K562 (cell line): ENCODE data around the gene ACBD6. TPM values are rescaled to one million over a fixed set of nuclear protein-coding genes. Genes with fewer than 3 reads are reported as not detected.

Source experiments
- ARID1B ChIP-seq: fragments of 450-650 bp; IDR thresholded peaks from 2 replicates; pipeline ENCODE4 v1.6.1; 2016; ENCODE audit warnings: antibody characterized with exemption, mild to moderate bottlenecking, inconsistent platforms
- EHMT2 ChIP-seq: fragments of 450-650 bp; IDR thresholded peaks from 2 replicates; pipeline ENCODE4 v1.6.1; 2018; ENCODE audit warnings: antibody characterized with exemption
- FOSL1 ChIP-seq: fragments of 200-800 bp; sonication (Bioruptor generic); conservative IDR thresholded peaks from 2 replicates; pipeline ENCODE4 v1.6.1; 2016; ENCODE audit warnings: missing genetic modification characterization, missing compliant biosample characterization
- GATA2 ChIP-seq: sonication (generic); formaldehyde crosslinking; IDR thresholded peaks from 2 replicates; pipeline ENCODE4 v1.4.0; 2020; ENCODE audit warnings: mild to moderate bottlenecking, missing genetic modification reagents
- GTF2E2 ChIP-seq: fragments of 200-800 bp; sonication (Bioruptor generic); IDR thresholded peaks from 2 replicates; pipeline ENCODE4 v1.6.1; 2016; ENCODE audit warnings: missing genetic modification characterization, missing compliant biosample characterization
- HDAC1 ChIP-seq, 2 experiments: fragments of 450-650 bp; IDR thresholded peaks; 2 replicates each; pipeline ENCODE4 v1.6.1; 2016 to 2017; ENCODE audit warnings: inconsistent platforms in 1 of 2, mild to moderate bottlenecking in 1 of 2, moderate library complexity in 1 of 2
- JUNB ChIP-seq: fragments of 450-650 bp; formaldehyde crosslinking; conservative IDR thresholded peaks from 2 replicates; pipeline ENCODE4 v1.4.0; 2020; ENCODE audit warnings: mild to moderate bottlenecking
- JUND ChIP-seq, 2 experiments: IDR thresholded peaks; 2 replicates in 1 of 2; 3 replicates in 1 of 2; pipeline ENCODE4 v1.6.1; 2011; ENCODE audit warnings: borderline replicate concordance in 2 of 2, low read depth in 2 of 2, low read length in 2 of 2, improper control_type of control experiment in 1 of 2, missing biosample characterization in 1 of 2, missing genetic modification characterization in 1 of 2, missing genetic modification reagents in 1 of 2
- SMARCA4 ChIP-seq: fragments of 450-650 bp; IDR thresholded peaks from 2 replicates; pipeline ENCODE4 v1.6.1; 2016
- ZBTB33 ChIP-seq: sonication (generic); formaldehyde crosslinking; IDR thresholded peaks from 2 replicates; pipeline ENCODE4 v1.8.1; 2023; ENCODE audit warnings: mild to moderate bottlenecking, missing genetic modification reagents
- ZZZ3 ChIP-seq: fragments of 450-650 bp; IDR thresholded peaks from 2 replicates; pipeline ENCODE4 v1.6.1; 2016; ENCODE audit warnings: antibody characterized with exemption, mild to moderate bottlenecking, moderate library complexity
- polyA plus RNA-seq, 8 experiments: library from polyadenylated mRNA; depleted of rRNA in 4 of 8; stranded (reverse) in 5 of 8; unstranded in 3 of 8; fragments of >200 nt; fragmentation: Nextera tagmentation in 2 of 8; fragmentation: Illumina TruSeq in 1 of 8; extraction: Ambion mirVana in 2 of 8; extraction: Trizol in 1 of 8; gene quantifications; 2 replicates each; pipeline versions ENCODE4 v1.2.1 to v1.2.3, GENCODE V29; 2011 to 2014; ENCODE audit warnings: inconsistent platforms in 1 of 8, missing spikeins in 1 of 8
- total RNA-seq, 7 experiments: library from RNA; depleted of rRNA in 6 of 7; stranded (reverse); fragments of >200 nt in 6 of 7; fragmentation: Illumina TruSeq in 2 of 7; extraction: Trizol in 2 of 7; gene quantifications; 2 replicates each; pipeline versions ENCODE4 v1.2.1 to v1.2.3, GENCODE V29; 2011 to 2021; ENCODE audit warnings: low replicate concordance in 1 of 7

ACBD6 gene
- total and polyA plus RNA-seq, 9 of the 15 experiments (the other 6 are each of a cell fraction or from before 2014, with no cell fraction given) = 16.9 to 107 (median 77.7) TPM

GRCh38 chr1:180507795-180508724 lies 5.7 kb upstream of the ACBD6 start (continued):
- TF ChIP-seq ZBTB33 (CRISPR knock-in tag) (peak; percentile 93), ZZZ3 (no peak), ARID1B (0 out of 2 replicates have a peak, but pooled peaks have one; percentile 18), FOSL1 (peak; percentile 81), JUNB (CRISPR knock-in tag) (peak; percentile 83; the same call in 1 of the 2 replicates), EHMT2 (peak; percentile 82; the same call in 1 of the 2 replicates), SMARCA4 (peak; percentile 39; the same call in 1 of the 2 replicates), JUND (IDR thresholded peaks at IDR 0.05; ENCODE audit: borderline replicate concordance, low read depth, low read length) (peak; percentile 70), JUND (tag; IDR thresholded peaks at IDR 0.05; ENCODE audit: borderline replicate concordance, low read depth, low read length) (peak; percentile 67; the same call in 2 of the 3 replicates), GTF2E2 (tag) (no peak), GATA2 (CRISPR knock-in tag) (peak; percentile 43; the same call in 1 of the 2 replicates), HDAC1 (IDR thresholded peaks at IDR 0.05) (peak in 1 of 2 experiments; percentile 27; a peak in 1 of 4 replicates)
